Neural cell (in vitro differentiated cells): Measurements from ENCODE around the gene ACTMAP. TPM values are rescaled to one million over a fixed set of nuclear protein-coding genes. Genes with fewer than 3 reads are reported as not detected.
"Not testable (repeated sequence)": the region's sequence is repeated elsewhere in the genome, so short reads cannot be mapped to it uniquely, and the experiment has no call there.

Experiments used
- H2AFZ ChIP-seq: fragments of 200-600, 300-800 bp; sonication (generic), shearing (Covaris generic); 2 replicates; pipeline ENCODE4 v1.6.0; 2014; ENCODE audit warnings: low read depth, mild to moderate bottlenecking, antibody characterized with exemption, low read length, moderate library complexity
- H3F3A ChIP-seq: fragments of 200-600 bp; shearing (Covaris generic); 2 replicates; pipeline ENCODE4 v1.6.1; 2016; ENCODE audit warnings: mild to moderate bottlenecking, moderate library complexity, mixed read lengths, antibody characterized with exemption, low read length; ENCODE audit not compliant: insufficient read depth, poor library complexity, severe bottlenecking
- H3K27ac ChIP-seq: fragments of 200-600, 300-800 bp; sonication (generic), shearing (Covaris generic); 2 replicates; pipeline ENCODE4 v1.5.1; 2014; ENCODE audit warnings: mild to moderate bottlenecking, low read length, moderate library complexity
- H3K27me3 ChIP-seq: fragments of 300-800, 200-600 bp; sonication (generic), shearing (Covaris generic); 2 replicates; pipeline ENCODE4 v1.6.0; 2014; ENCODE audit warnings: mild to moderate bottlenecking, low read depth, low read length, moderate library complexity; ENCODE audit not compliant: insufficient read depth
- H3K36me3 ChIP-seq: fragments of 300-800, 200-600 bp; sonication (generic), shearing (Covaris generic); 2 replicates; pipeline ENCODE4 v1.5.1; 2014; ENCODE audit warnings: mild to moderate bottlenecking, antibody characterized with exemption, low read length, moderate library complexity; ENCODE audit not compliant: insufficient read depth
- H3K4me2 ChIP-seq: fragments of 300-800, 200-600 bp; sonication (generic), shearing (Covaris generic); 2 replicates; pipeline ENCODE4 v1.6.0; 2014; ENCODE audit warnings: mild to moderate bottlenecking, low read length
- H3K4me3 ChIP-seq: fragments of 300-800, 200-600 bp; sonication (generic), shearing (Covaris generic); 2 replicates; pipeline ENCODE4 v1.5.1; 2014; ENCODE audit warnings: mild to moderate bottlenecking, low read length, moderate library complexity
- H3K79me2 ChIP-seq: fragments of 200-600 bp; shearing (Covaris generic); replicated peaks from 2 replicates; pipeline ENCODE4 v1.6.0; 2014; ENCODE audit warnings: mild to moderate bottlenecking, low read length, moderate library complexity; ENCODE audit not compliant: insufficient read depth
- H3K9ac ChIP-seq: fragments of 300-800, 200-600 bp; sonication (generic), shearing (Covaris generic); 2 replicates; pipeline ENCODE4 v1.6.1; 2016; ENCODE audit warnings: mild to moderate bottlenecking, low read length, mixed read lengths
- H3K9me2 ChIP-seq: fragments of 200-600 bp; shearing (Covaris generic); 2 replicates; pipeline ENCODE4 v1.6.1; 2016; ENCODE audit warnings: mild to moderate bottlenecking, low read length, mixed read lengths; ENCODE audit not compliant: insufficient read depth
- H3K9me3 ChIP-seq: fragments of 200-600, 300-800 bp; sonication (generic), shearing (Covaris generic); 2 replicates; pipeline ENCODE4 v1.6.1; 2016; ENCODE audit warnings: mild to moderate bottlenecking, mixed run types, low read length, moderate library complexity, mixed read lengths
- H4K20me1 ChIP-seq: fragments of 200-600 bp; shearing (Covaris generic); 2 replicates; pipeline ENCODE4 v1.6.1; 2016; ENCODE audit warnings: mild to moderate bottlenecking, mixed run types; ENCODE audit not compliant: insufficient read depth
- EP300 ChIP-seq: fragments of 450-650 bp; conservative IDR thresholded peaks from 2 replicates; pipeline ENCODE4 v1.6.1; 2014; ENCODE audit warnings: antibody characterized with exemption, mild to moderate bottlenecking, moderate library complexity; ENCODE audit not compliant: poor library complexity, severe bottlenecking
- EZH2 ChIP-seq: fragments of 200-600, 300-800 bp; shearing (Covaris generic), sonication (generic); IDR thresholded peaks from 2 replicates; pipeline ENCODE4 v1.6.1; 2014; ENCODE audit warnings: antibody characterized with exemption, low read length, borderline replicate concordance, mild to moderate bottlenecking; ENCODE audit not compliant: insufficient read depth, poor library complexity, severe bottlenecking
- MXI1 ChIP-seq: fragments of 450-650 bp; conservative IDR thresholded peaks from 2 replicates; pipeline ENCODE4 v1.6.1; 2014; ENCODE audit warnings: antibody characterized with exemption, mild to moderate bottlenecking; ENCODE audit not compliant: poor library complexity, severe bottlenecking
- POLR2AphosphoS5 ChIP-seq: IDR thresholded peaks from 2 replicates; pipeline ENCODE4 v1.6.1; 2012
- RAD21 ChIP-seq: fragments of 450-650 bp; conservative IDR thresholded peaks from 2 replicates; pipeline ENCODE4 v1.6.1; 2014; ENCODE audit warnings: antibody characterized with exemption, mild to moderate bottlenecking, moderate library complexity
- SMC3 ChIP-seq: fragments of 450-650 bp; conservative IDR thresholded peaks from 2 replicates; pipeline ENCODE4 v1.6.1; 2014; ENCODE audit warnings: antibody characterized with exemption, mild to moderate bottlenecking, moderate library complexity; ENCODE audit not compliant: poor library complexity
- TAF1 ChIP-seq: IDR thresholded peaks from 2 replicates; pipeline ENCODE4 v1.6.1; 2012; ENCODE audit warnings: low read depth
- polyA plus RNA-seq: library from polyadenylated mRNA; depleted of rRNA; stranded (reverse); fragments of >200 nt; gene quantifications from 2 replicates; pipeline ENCODE4 v1.2.3, GENCODE V29; 2014
- TF ChIP-seq, protein P1 (sequence below): IDR thresholded peaks from 2 replicates; pipeline ENCODE4 v1.6.1; 2012; ENCODE audit warnings: borderline replicate concordance

The ACTMAP gene
- polyA plus RNA-seq, 1 donor from 2014 or later: not detected

DNA sequence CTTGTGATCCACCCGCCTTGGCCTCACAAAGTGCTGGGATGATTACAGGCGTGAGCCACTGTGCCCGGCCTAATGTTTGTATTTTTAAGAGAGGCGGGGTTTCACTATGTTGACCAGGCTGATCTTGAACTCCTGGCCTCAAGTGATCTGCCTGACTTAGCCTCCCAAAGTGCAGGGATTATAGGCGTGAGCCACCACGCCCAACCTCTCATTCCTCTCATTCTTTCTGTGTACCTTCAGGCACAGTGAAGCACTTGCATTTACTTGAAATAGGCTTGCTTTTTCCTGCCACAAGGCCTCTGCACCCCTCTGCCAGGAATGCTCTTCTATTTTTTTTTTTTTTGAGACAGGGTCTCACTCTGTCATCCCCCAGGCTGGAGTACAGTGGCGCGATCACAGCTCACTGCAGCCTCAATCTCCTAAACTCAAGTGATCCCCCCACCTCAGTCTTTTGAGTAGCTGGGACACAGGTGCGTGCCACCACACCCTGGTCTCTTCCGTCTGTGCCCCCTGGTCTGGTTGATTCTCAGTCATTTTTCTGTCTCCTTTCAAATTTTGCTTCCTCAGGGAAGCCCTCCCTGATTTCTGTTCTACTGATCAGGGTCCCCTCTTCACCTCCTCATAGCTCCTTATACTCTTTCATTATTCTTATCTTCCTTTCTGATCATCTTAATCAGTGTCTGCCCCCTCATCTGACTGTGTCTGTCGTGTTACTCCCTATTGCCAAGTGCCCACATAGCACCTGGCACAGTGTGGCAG lies 15.1 kb downstream of the ACTMAP start:
- H3K9me2 ChIP-seq: no peaks in the 10 kb centered on the region
- no peaks in the 10 kb centered on the region for H4K20me1 ChIP-seq
- H3K27me3 ChIP-seq: no peaks in the 10 kb centered on the region
- H3F3A ChIP-seq: no peaks in the 10 kb centered on the region
- H3K9ac ChIP-seq: no peak overlapping the region
- no peak overlapping the region for H3K4me2 ChIP-seq
- H3K79me2 ChIP-seq: no peaks in the 10 kb centered on the region
- H3K4me3 ChIP-seq: no peak overlapping the region
- H2AFZ ChIP-seq: no peak overlapping the region
- TF ChIP-seq RAD21 (no peak), POLR2AphosphoS5 (no peak), EP300 (no peak), SMC3 (no peak), TAF1 (no peak), MXI1 (no peak), EZH2 (no peak)
- TF ChIP-seq, protein P1, sequence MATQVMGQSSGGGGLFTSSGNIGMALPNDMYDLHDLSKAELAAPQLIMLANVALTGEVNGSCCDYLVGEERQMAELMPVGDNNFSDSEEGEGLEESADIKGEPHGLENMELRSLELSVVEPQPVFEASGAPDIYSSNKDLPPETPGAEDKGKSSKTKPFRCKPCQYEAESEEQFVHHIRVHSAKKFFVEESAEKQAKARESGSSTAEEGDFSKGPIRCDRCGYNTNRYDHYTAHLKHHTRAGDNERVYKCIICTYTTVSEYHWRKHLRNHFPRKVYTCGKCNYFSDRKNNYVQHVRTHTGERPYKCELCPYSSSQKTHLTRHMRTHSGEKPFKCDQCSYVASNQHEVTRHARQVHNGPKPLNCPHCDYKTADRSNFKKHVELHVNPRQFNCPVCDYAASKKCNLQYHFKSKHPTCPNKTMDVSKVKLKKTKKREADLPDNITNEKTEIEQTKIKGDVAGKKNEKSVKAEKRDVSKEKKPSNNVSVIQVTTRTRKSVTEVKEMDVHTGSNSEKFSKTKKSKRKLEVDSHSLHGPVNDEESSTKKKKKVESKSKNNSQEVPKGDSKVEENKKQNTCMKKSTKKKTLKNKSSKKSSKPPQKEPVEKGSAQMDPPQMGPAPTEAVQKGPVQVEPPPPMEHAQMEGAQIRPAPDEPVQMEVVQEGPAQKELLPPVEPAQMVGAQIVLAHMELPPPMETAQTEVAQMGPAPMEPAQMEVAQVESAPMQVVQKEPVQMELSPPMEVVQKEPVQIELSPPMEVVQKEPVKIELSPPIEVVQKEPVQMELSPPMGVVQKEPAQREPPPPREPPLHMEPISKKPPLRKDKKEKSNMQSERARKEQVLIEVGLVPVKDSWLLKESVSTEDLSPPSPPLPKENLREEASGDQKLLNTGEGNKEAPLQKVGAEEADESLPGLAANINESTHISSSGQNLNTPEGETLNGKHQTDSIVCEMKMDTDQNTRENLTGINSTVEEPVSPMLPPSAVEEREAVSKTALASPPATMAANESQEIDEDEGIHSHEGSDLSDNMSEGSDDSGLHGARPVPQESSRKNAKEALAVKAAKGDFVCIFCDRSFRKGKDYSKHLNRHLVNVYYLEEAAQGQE: no peak
- no peaks in the 10 kb centered on the region for H3K36me3 ChIP-seq
- no peak overlapping the region for H3K27ac ChIP-seq
- no peaks in the 10 kb centered on the region for H3K9me3 ChIP-seq

- Histone ChIP-seq H3K4me3 (no peak overlapping the region), H3K4me2 (no peak overlapping the region), H3K27me3 (no peaks in the 10 kb centered on the region), H2AFZ (no peak overlapping the region), H3K79me2 (no peaks in the 10 kb centered on the region), H4K20me1 (no peaks in the 10 kb centered on the region), H3K36me3 (no peaks in the 10 kb centered on the region), H3K9me3 (no peaks in the 10 kb centered on the region), H3K9me2 (no peaks in the 10 kb centered on the region), H3F3A (no peaks in the 10 kb centered on the region), H3K9ac (no peak overlapping the region), H3K27ac (no peak overlapping the region)
- TF ChIP-seq TAF1: no peak
- TF ChIP-seq RAD21: no peak
Measured at GRCh38 chr19:40733149-40733548, 17.1 kb downstream of the ACTMAP start.

DNA sequence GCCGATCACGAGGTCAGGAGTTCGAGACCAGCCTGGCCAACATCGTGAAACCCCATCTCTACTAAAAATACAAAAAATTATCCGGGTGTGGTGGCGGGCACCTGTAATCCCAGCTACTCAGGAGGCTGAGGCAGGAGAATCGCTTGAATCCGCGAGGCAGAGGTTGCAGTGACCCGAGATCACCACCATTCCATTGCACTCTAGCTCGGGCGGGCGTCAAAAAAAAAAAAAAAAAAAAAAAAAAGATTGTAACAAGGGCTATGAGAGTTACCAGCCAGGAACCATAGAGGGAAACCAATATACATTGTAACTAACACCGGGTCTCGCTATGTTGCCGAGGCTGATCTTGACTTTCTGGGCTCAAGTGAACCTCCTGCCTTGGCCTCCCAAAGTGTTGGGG lies 18.0 kb downstream of the ACTMAP start:
- H3K79me2 ChIP-seq, H4K20me1 ChIP-seq, H3K9me2 ChIP-seq, H3K36me3 ChIP-seq, H3F3A ChIP-seq, H3K27ac ChIP-seq, H3K4me2 ChIP-seq, H3K9me3 ChIP-seq, H3K9ac ChIP-seq, H3K27me3 ChIP-seq, H2AFZ ChIP-seq, H3K4me3 ChIP-seq: not testable (repeated sequence)

DNA sequence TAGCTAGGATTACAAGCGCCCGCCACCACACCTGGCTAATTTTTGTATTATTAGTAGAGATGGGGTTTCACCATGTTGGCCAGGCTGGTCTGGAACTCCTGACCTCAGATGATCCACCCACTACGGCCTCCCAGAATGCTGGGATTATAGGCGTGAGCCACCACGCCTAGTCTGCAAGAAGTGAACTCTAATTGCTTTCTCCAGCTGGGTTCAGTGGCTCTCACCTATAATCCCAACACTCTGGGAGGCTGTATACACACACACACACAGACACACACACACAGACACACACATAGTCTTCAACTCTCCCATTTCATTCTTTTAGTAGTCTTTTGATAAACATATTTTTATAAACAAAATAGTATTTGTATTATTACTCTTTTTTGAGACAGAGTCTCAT lies 20.2 kb downstream of the ACTMAP start:
- not testable (repeated sequence) for H4K20me1 ChIP-seq, H3K4me3 ChIP-seq, H3K36me3 ChIP-seq, H3K9me2 ChIP-seq, H3K4me2 ChIP-seq, H3K9me3 ChIP-seq, H3K27me3 ChIP-seq, H3K79me2 ChIP-seq, H3K9ac ChIP-seq, H3K27ac ChIP-seq, H2AFZ ChIP-seq, H3F3A ChIP-seq
